ENCODE results near the gene SFTPA2.

DNA sequence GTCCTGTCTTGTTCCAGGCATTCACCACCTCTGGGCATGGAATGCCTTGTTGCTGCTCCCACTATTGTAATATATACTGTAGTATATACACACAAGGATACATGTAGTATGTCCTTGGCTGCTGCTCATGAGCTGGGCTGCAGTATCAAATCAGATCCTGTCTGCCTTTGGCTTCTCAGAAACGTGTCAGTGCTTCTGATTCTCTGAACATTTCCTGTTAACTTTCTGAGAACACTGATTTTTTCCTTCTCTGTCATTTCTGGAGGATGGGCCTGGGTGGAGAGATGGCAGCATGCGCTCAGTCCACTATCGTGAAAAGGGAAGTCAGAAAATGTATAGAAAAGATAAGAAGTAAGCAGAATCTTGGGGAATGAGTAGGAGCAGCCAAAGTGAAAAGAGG is 12.2 kb downstream of the SFTPA2 start:
- TF ChIP-seq, protein P1, sequence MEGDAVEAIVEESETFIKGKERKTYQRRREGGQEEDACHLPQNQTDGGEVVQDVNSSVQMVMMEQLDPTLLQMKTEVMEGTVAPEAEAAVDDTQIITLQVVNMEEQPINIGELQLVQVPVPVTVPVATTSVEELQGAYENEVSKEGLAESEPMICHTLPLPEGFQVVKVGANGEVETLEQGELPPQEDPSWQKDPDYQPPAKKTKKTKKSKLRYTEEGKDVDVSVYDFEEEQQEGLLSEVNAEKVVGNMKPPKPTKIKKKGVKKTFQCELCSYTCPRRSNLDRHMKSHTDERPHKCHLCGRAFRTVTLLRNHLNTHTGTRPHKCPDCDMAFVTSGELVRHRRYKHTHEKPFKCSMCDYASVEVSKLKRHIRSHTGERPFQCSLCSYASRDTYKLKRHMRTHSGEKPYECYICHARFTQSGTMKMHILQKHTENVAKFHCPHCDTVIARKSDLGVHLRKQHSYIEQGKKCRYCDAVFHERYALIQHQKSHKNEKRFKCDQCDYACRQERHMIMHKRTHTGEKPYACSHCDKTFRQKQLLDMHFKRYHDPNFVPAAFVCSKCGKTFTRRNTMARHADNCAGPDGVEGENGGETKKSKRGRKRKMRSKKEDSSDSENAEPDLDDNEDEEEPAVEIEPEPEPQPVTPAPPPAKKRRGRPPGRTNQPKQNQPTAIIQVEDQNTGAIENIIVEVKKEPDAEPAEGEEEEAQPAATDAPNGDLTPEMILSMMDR (conservative IDR thresholded peaks at IDR 0.05; ENCODE audit: low read depth in 2 of 2), result no peak
- TF ChIP-seq, protein P2, sequence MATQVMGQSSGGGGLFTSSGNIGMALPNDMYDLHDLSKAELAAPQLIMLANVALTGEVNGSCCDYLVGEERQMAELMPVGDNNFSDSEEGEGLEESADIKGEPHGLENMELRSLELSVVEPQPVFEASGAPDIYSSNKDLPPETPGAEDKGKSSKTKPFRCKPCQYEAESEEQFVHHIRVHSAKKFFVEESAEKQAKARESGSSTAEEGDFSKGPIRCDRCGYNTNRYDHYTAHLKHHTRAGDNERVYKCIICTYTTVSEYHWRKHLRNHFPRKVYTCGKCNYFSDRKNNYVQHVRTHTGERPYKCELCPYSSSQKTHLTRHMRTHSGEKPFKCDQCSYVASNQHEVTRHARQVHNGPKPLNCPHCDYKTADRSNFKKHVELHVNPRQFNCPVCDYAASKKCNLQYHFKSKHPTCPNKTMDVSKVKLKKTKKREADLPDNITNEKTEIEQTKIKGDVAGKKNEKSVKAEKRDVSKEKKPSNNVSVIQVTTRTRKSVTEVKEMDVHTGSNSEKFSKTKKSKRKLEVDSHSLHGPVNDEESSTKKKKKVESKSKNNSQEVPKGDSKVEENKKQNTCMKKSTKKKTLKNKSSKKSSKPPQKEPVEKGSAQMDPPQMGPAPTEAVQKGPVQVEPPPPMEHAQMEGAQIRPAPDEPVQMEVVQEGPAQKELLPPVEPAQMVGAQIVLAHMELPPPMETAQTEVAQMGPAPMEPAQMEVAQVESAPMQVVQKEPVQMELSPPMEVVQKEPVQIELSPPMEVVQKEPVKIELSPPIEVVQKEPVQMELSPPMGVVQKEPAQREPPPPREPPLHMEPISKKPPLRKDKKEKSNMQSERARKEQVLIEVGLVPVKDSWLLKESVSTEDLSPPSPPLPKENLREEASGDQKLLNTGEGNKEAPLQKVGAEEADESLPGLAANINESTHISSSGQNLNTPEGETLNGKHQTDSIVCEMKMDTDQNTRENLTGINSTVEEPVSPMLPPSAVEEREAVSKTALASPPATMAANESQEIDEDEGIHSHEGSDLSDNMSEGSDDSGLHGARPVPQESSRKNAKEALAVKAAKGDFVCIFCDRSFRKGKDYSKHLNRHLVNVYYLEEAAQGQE (IDR thresholded peaks at IDR 0.05; ENCODE audit: unreplicated experiment), result no peak

All from GM23338 (cell line).